T-helper 2 cell treated with Interferon-gamma antibody and Interleukin-4, amounts not matched to agents 5 μg/mL and 100 μg/mL, for 36 hours (primary cell): ENCODE data around the gene ARAP2.

ENCODE experiments used
- DNase-seq: peaks from one replicate; pipeline ENCODE4 v3.0.0; 2021; ENCODE audit warnings: low spot score
- H3K27ac Mint-ChIP-seq: one replicate; pipeline ENCODE4 v1.8.0; 2021; ENCODE audit warnings: mild to moderate bottlenecking, mixed read lengths
- H3K27me3 Mint-ChIP-seq: one replicate; pipeline ENCODE4 v1.8.0; 2021; ENCODE audit warnings: low read depth, mixed read lengths
- H3K36me3 Mint-ChIP-seq: one replicate; pipeline ENCODE4 v1.8.0; 2021; ENCODE audit warnings: low read depth, mixed read lengths
- H3K4me1 Mint-ChIP-seq: one replicate; pipeline ENCODE4 v1.8.0; 2021; ENCODE audit warnings: low read depth, mixed read lengths
- H3K4me3 Mint-ChIP-seq: one replicate; pipeline ENCODE4 v1.8.0; 2022; ENCODE audit warnings: mild to moderate bottlenecking, moderate library complexity, mixed read lengths
- H3K9me3 Mint-ChIP-seq: one replicate; pipeline ENCODE4 v1.8.0; 2021; ENCODE audit warnings: mixed read lengths

The ARAP2 gene

GRCh38 chr4:36244257-36245082 lies at the start of gene ARAP2:
ARAP2 (minus strand) TSS chr4:36244514; CDS start chr4:36229486, 15,028 bp downstream.
- peaks cover under 1% of the 10 kb centered on the region for H3K9me3 Mint-ChIP-seq
- H3K4me3 Mint-ChIP-seq: peak within 1 kb of the TSS; percentile 94
- DNase-seq: peak; percentile 84
- peaks cover 17% of the 10 kb centered on the region for H3K36me3 Mint-ChIP-seq
- peak within 1 kb of the TSS; percentile 91 for H3K27ac Mint-ChIP-seq
- H3K27me3 Mint-ChIP-seq: peaks cover 14% of the 10 kb centered on the region
- H3K4me1 Mint-ChIP-seq: peaks cover 36% of the 10 kb centered on the region

- Mint-ChIP-seq H3K4me3 (no peak overlapping the region), H3K27me3 (peaks cover 12% of the 10 kb centered on the region), H3K27ac (no peak overlapping the region), H3K36me3 (peaks cover 5% of the 10 kb centered on the region), H3K4me1 (peaks cover 27% of the 10 kb centered on the region), H3K9me3 (peaks cover 2% of the 10 kb centered on the region)
- DNase-seq: no peak
Observed at GRCh38 chr4:36292556-36293188, 48.4 kb upstream of the ARAP2 start.

- Mint-ChIP-seq H3K4me1 (peaks cover 40% of the 10 kb centered on the region), H3K36me3 (peaks cover 13% of the 10 kb centered on the region), H3K27ac (no peak overlapping the region), H3K9me3 (peaks cover 8% of the 10 kb centered on the region), H3K4me3 (no peak overlapping the region), H3K27me3 (peaks cover 4% of the 10 kb centered on the region)
- no peak for DNase-seq
Observed at GRCh38 chr4:36290641-36291040, 46.3 kb upstream of the ARAP2 start.

GRCh38 chr4:36288731-36289426 lies 44.6 kb upstream of the ARAP2 start:
- Mint-ChIP-seq H3K36me3 (peaks cover 21% of the 10 kb centered on the region), H3K27ac (no peak overlapping the region), H3K4me3 (no peak overlapping the region), H3K9me3 (peaks cover 17% of the 10 kb centered on the region), H3K27me3 (peaks cover 4% of the 10 kb centered on the region), H3K4me1 (peaks cover 48% of the 10 kb centered on the region)
- DNase-seq: no peak

- H3K27ac Mint-ChIP-seq: peak overlapping the region; percentile 94
- peaks cover 4% of the 10 kb centered on the region for H3K27me3 Mint-ChIP-seq
- peaks cover 53% of the 10 kb centered on the region for H3K4me1 Mint-ChIP-seq
- H3K36me3 Mint-ChIP-seq: peaks cover 26% of the 10 kb centered on the region
- H3K9me3 Mint-ChIP-seq: peaks cover 28% of the 10 kb centered on the region
- DNase-seq: no peak
- peak overlapping the region; percentile 41 for H3K4me3 Mint-ChIP-seq
Observed at GRCh38 chr4:36286481-36286871, 42.2 kb upstream of the ARAP2 start.

GRCh38 chr4:36285784-36286480 lies 41.6 kb upstream of the ARAP2 start:
- Mint-ChIP-seq H3K36me3 (peaks cover 26% of the 10 kb centered on the region), H3K9me3 (peaks cover 28% of the 10 kb centered on the region), H3K4me3 (peak overlapping the region; percentile 70), H3K27me3 (peaks cover 4% of the 10 kb centered on the region), H3K4me1 (peaks cover 55% of the 10 kb centered on the region), H3K27ac (peak overlapping the region; percentile 94)
- peak; percentile 80 for DNase-seq

- no peaks in the 10 kb centered on the region for H3K27me3 Mint-ChIP-seq
- H3K27ac Mint-ChIP-seq: peak overlapping the region; percentile 13
- H3K4me3 Mint-ChIP-seq: no peak overlapping the region
Observed at GRCh38 chr4:36283912-36284465, 39.7 kb upstream of the ARAP2 start.

GRCh38 chr4:36282503-36283030 lies 38.3 kb upstream of the ARAP2 start:
- H3K9me3 Mint-ChIP-seq: peaks cover 25% of the 10 kb centered on the region
- no peak for DNase-seq
- peaks cover 23% of the 10 kb centered on the region for H3K36me3 Mint-ChIP-seq
- no peak overlapping the region for H3K4me3 Mint-ChIP-seq
- H3K27me3 Mint-ChIP-seq: no peaks in the 10 kb centered on the region
- peaks cover 66% of the 10 kb centered on the region for H3K4me1 Mint-ChIP-seq
- no peak overlapping the region for H3K27ac Mint-ChIP-seq

More at GRCh38 chr4:36283912-36284465, 39.7 kb upstream of the ARAP2 start:
- H3K9me3 Mint-ChIP-seq: peaks cover 28% of the 10 kb centered on the region
- peaks cover 28% of the 10 kb centered on the region for H3K36me3 Mint-ChIP-seq
- DNase-seq: no peak
- H3K4me1 Mint-ChIP-seq: peaks cover 63% of the 10 kb centered on the region

- no peak within 1 kb of the TSS for H3K27ac Mint-ChIP-seq
- no peaks in the 10 kb centered on the region for H3K27me3 Mint-ChIP-seq
- peaks cover 20% of the 10 kb centered on the region for H3K9me3 Mint-ChIP-seq
- no peak within 1 kb of the TSS for H3K4me3 Mint-ChIP-seq
- H3K36me3 Mint-ChIP-seq: peaks cover 19% of the 10 kb centered on the region
- peak; percentile 58 for DNase-seq
- H3K4me1 Mint-ChIP-seq: peaks cover 64% of the 10 kb centered on the region
Observed at GRCh38 chr4:36281384-36282106, 37.2 kb upstream of the ARAP2 start, which contains the start of gene DTHD1. DTHD1 (plus strand) TSS chr4:36281616; CDS start chr4:36281759, 143 bp downstream.

- no peak for DNase-seq
- Mint-ChIP-seq H3K27me3 (no peaks in the 10 kb centered on the region), H3K27ac (no peak overlapping the region), H3K36me3 (peaks cover 16% of the 10 kb centered on the region), H3K4me1 (peaks cover 55% of the 10 kb centered on the region), H3K9me3 (peaks cover 20% of the 10 kb centered on the region), H3K4me3 (no peak overlapping the region)
Observed at GRCh38 chr4:36280555-36280954, 36.2 kb upstream of the ARAP2 start.

- H3K27ac Mint-ChIP-seq: no peak overlapping the region
- peaks cover 7% of the 10 kb centered on the region for H3K36me3 Mint-ChIP-seq
- H3K27me3 Mint-ChIP-seq: no peaks in the 10 kb centered on the region
- peak; percentile 38 for DNase-seq
- H3K4me1 Mint-ChIP-seq: peaks cover 38% of the 10 kb centered on the region
- H3K4me3 Mint-ChIP-seq: peak overlapping the region; percentile 8
- H3K9me3 Mint-ChIP-seq: peaks cover 11% of the 10 kb centered on the region
Observed at GRCh38 chr4:36278789-36279188, 34.5 kb upstream of the ARAP2 start.

- Mint-ChIP-seq H3K4me3 (no peak overlapping the region), H3K36me3 (peaks cover 4% of the 10 kb centered on the region), H3K4me1 (peaks cover 40% of the 10 kb centered on the region), H3K27ac (no peak overlapping the region), H3K27me3 (no peaks in the 10 kb centered on the region), H3K9me3 (no peaks in the 10 kb centered on the region)
- DNase-seq: no peak
Observed at GRCh38 chr4:36277533-36277932, 33.2 kb upstream of the ARAP2 start.
